Naive thymus-derived CD4-positive, alpha-beta T cell (primary cell): ENCODE measurements around the gene TOPBP1. TPM values are rescaled to one million over a fixed set of nuclear protein-coding genes. Genes with fewer than 3 reads are reported as not detected.

Experiments
- ATAC-seq: fragments of 150-1000 bp; cut with Tn5 transposase; 2 replicates; pipeline ENCODE4 v1.10.0; 2021; ENCODE audit warnings: mild to moderate bottlenecking, moderate library complexity
- CTCF ChIA-PET: fragments of 350-600 bp; sonication (Branson Sonifier 250); formaldehyde crosslinking; loops from one replicate; lab custom pipeline; 2021; ENCODE audit warnings: antibody characterized with exemption; lab: Charles Lee
- POLR2A ChIA-PET: fragments of 350-600 bp; sonication (Branson Sonifier 250); formaldehyde crosslinking; loops from one replicate; lab custom pipeline; 2021; ENCODE audit warnings: antibody characterized with exemption, inconsistent platforms; lab: Charles Lee
- DNase-seq, 9 donors: peaks; one replicate each; pipeline versions ENCODE4 v3.0.0 to v3.0.0-alpha.2; 2020 to 2022; ENCODE audit warnings: mixed read lengths in 1 of 9
- H3K27ac ChIP-seq: one replicate; pipeline ENCODE4 v1.7.0; 2013; ENCODE audit warnings: mild to moderate bottlenecking, low read depth, low read length, moderate library complexity
- H3K27me3 ChIP-seq, 2 donors: one replicate each; pipeline ENCODE4 v1.7.0; 2013; ENCODE audit warnings: low read length in 2 of 2, mild to moderate bottlenecking in 2 of 2, moderate library complexity in 2 of 2; ENCODE audit not compliant: control insufficient read depth in 2 of 2, insufficient read depth in 2 of 2
- H3K36me3 ChIP-seq, 3 experiments: 1 replicate in 2 of 3; 2 replicates in 1 of 3; pipeline ENCODE4 v1.7.0; 2013; ENCODE audit warnings: low read length in 3 of 3, mild to moderate bottlenecking in 3 of 3, moderate library complexity in 1 of 3; ENCODE audit not compliant: insufficient read depth in 3 of 3, control insufficient read depth in 2 of 3
- H3K4me1 ChIP-seq, 2 donors: one replicate each; pipeline ENCODE4 v1.7.0; 2013; ENCODE audit warnings: low read length in 2 of 2, mild to moderate bottlenecking in 2 of 2, moderate library complexity in 1 of 2; ENCODE audit not compliant: control insufficient read depth in 2 of 2, insufficient read depth in 2 of 2
- H3K4me3 ChIP-seq: 2 replicates; pipeline ENCODE4 v1.7.0; 2013; ENCODE audit warnings: mild to moderate bottlenecking, low read length
- H3K9me3 ChIP-seq, 3 experiments: 1 replicate in 2 of 3; 2 replicates in 1 of 3; pipeline ENCODE4 v1.7.0; 2013; ENCODE audit warnings: low read length in 3 of 3; ENCODE audit not compliant: control insufficient read depth in 2 of 3
- H3K27ac Mint-ChIP-seq, 9 donors: one replicate each; pipeline ENCODE4 v1.8.0; 2020 to 2022; ENCODE audit warnings: mixed read lengths in 9 of 9, mild to moderate bottlenecking in 8 of 9, moderate library complexity in 5 of 9, inconsistent platforms in 2 of 9
- H3K27me3 Mint-ChIP-seq, 5 donors: one replicate each; pipeline ENCODE4 v1.8.0; 2021 to 2022; ENCODE audit warnings: mixed read lengths in 5 of 5, mild to moderate bottlenecking in 1 of 5
- H3K36me3 Mint-ChIP-seq, 5 donors: one replicate each; pipeline ENCODE4 v1.8.0; 2020 to 2022; ENCODE audit warnings: mixed read lengths in 5 of 5, mild to moderate bottlenecking in 3 of 5, inconsistent platforms in 1 of 5
- H3K4me1 Mint-ChIP-seq, 7 donors: one replicate each; pipeline ENCODE4 v1.8.0; 2020 to 2022; ENCODE audit warnings: mixed read lengths in 7 of 7, mild to moderate bottlenecking in 3 of 7, inconsistent platforms in 1 of 7
- H3K4me3 Mint-ChIP-seq, 10 donors: one replicate each; pipeline ENCODE4 v1.8.0; 2020 to 2022; ENCODE audit warnings: mild to moderate bottlenecking in 10 of 10, mixed read lengths in 10 of 10, moderate library complexity in 6 of 10, inconsistent platforms in 2 of 10
- H3K9me3 Mint-ChIP-seq, 11 donors: one replicate each; pipeline ENCODE4 v1.8.0; 2020 to 2022; ENCODE audit warnings: mixed read lengths in 11 of 11, mild to moderate bottlenecking in 4 of 11, inconsistent platforms in 1 of 11, moderate library complexity in 1 of 11
- intact Hi-C, 2 donors: fragments of 100-400 bp; cut with micrococcal nuclease; formaldehyde crosslinking; loops; one replicate each; pipeline ENCODE4 v1.15.1; 2023
- polyA plus RNA-seq, 2 donors: library from polyadenylated mRNA; unstranded; fragments of 300-500 nt; fragmentation: Illumina TruSeq; gene quantifications; one replicate each; pipeline ENCODE4 v1.2.3, GENCODE V29; 2021
- total RNA-seq, 6 experiments: library from RNA in 5 of 6; stranded (reverse) in 5 of 6; gene quantifications; 1 replicate in 5 of 6; 2 replicates in 1 of 6; pipeline ENCODE4 v1.2.3 and lab custom pipeline; 2021 to 2026

TOPBP1 gene
- total and polyA plus RNA-seq, 7 experiments from 2014 or later = 5.2 to 73.8 (median 28.7) TPM

GRCh38 chr3:133700351-133700750 is 38.6 kb upstream of the TOPBP1 start:
- POLR2A ChIA-PET = no interaction called here
- Histone ChIP-seq H3K27me3 (no peaks in the 10 kb centered on the region), H3K9me3 (no peaks in the 10 kb centered on the region), H3K4me3 (no peak overlapping the region), H3K27ac (no peak overlapping the region), H3K4me1 (no peaks in the 10 kb centered on the region), H3K36me3 (no peaks in the 10 kb centered on the region)
- Mint-ChIP-seq H3K27ac (no peak overlapping the region), H3K36me3 (peaks cover 0 to 3% (median 0%) of the 10 kb centered on the region in 5 donors), H3K4me1 (no peaks in the 10 kb centered on the region), H3K9me3 (peaks cover 0 to 6% (median 0%) of the 10 kb centered on the region in 11 donors), H3K4me3 (no peak overlapping the region), H3K27me3 (peaks cover 0 to 6% (median 4%) of the 10 kb centered on the region in 5 donors)
- DNase-seq (no peak), ATAC-seq (no peak)
- intact Hi-C loops = no loop called here
- CTCF ChIA-PET = no interaction called here

- no peak for ATAC-seq
- no peak overlapping the region for H3K27ac ChIP-seq
These were observed 38.2 kb upstream of the TOPBP1 start for GRCh38 chr3:133699903-133700302.

GRCh38 chr3:133699467-133699866 is 37.7 kb upstream of the TOPBP1 start:
- H3K9me3 Mint-ChIP-seq = peaks cover 0 to 6% (median 0%) of the 10 kb centered on the region in 11 donors
- DNase-seq = no peak
- ChIA-PET POLR2A (no interaction called here), CTCF (no interaction called here)
- no peaks in the 10 kb centered on the region for H3K4me1 Mint-ChIP-seq
- Histone ChIP-seq H3K27ac (no peak overlapping the region), H3K9me3 (no peaks in the 10 kb centered on the region), H3K4me3 (no peak overlapping the region), H3K36me3 (no peaks in the 10 kb centered on the region), H3K4me1 (no peaks in the 10 kb centered on the region), H3K27me3 (no peaks in the 10 kb centered on the region)
- peaks cover 0 to 6% (median 4%) of the 10 kb centered on the region in 5 donors for H3K27me3 Mint-ChIP-seq
- H3K4me3 Mint-ChIP-seq = no peak overlapping the region
- peaks cover 0 to 3% (median 0%) of the 10 kb centered on the region in 5 donors for H3K36me3 Mint-ChIP-seq
- intact Hi-C loops = no loop called here
- ATAC-seq = no peak
- H3K27ac Mint-ChIP-seq = no peak overlapping the region

More at GRCh38 chr3:133699903-133700302, 38.2 kb upstream of the TOPBP1 start:
- no peaks in the 10 kb centered on the region for H3K27me3 ChIP-seq
- Mint-ChIP-seq H3K9me3 (peaks cover 0 to 6% (median 0%) of the 10 kb centered on the region in 11 donors), H3K36me3 (peaks cover 0 to 3% (median 0%) of the 10 kb centered on the region in 5 donors), H3K4me1 (no peaks in the 10 kb centered on the region), H3K27ac (no peak overlapping the region), H3K27me3 (peaks cover 0 to 6% (median 4%) of the 10 kb centered on the region in 5 donors), H3K4me3 (no peak overlapping the region)
- POLR2A ChIA-PET = no interaction called here
- CTCF ChIA-PET = no interaction called here
- H3K4me1 ChIP-seq = no peaks in the 10 kb centered on the region
- H3K36me3 ChIP-seq = no peaks in the 10 kb centered on the region
- no peak overlapping the region for H3K4me3 ChIP-seq
- intact Hi-C loops = no loop called here
- DNase-seq = no peak
- H3K9me3 ChIP-seq = no peaks in the 10 kb centered on the region

DNA sequence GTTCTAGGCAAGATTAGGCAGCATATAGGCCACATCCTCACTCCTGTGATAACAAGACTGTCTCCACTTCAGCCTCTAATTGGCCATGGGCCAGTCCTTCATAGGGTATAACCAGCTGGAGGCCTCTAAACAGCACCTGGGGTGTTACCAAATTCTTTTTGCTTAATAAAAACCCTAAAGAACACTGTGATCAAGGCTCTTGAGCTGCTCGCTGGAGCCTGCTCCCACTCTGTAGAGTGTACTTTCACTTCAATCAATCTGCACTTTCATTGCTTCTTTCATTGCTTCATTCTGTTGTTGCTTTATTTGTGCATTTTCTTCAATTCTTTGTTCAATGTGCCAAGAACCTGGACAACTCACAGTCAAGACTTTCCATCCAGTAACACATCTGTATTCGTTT is 36.2 kb upstream of the TOPBP1 start:
- Histone ChIP-seq H3K4me1 (no peaks in the 10 kb centered on the region), H3K27ac (no peak overlapping the region), H3K27me3 (no peaks in the 10 kb centered on the region), H3K9me3 (no peaks in the 10 kb centered on the region), H3K36me3 (no peaks in the 10 kb centered on the region), H3K4me3 (no peak overlapping the region)
- Mint-ChIP-seq H3K27me3 (peaks cover 0 to 4% (median 0%) of the 10 kb centered on the region in 5 donors), H3K36me3 (peaks cover 0 to 3% (median 0%) of the 10 kb centered on the region in 5 donors), H3K4me1 (no peaks in the 10 kb centered on the region), H3K27ac (no peak overlapping the region), H3K9me3 (peaks cover 0 to 6% (median 0%) of the 10 kb centered on the region in 11 donors), H3K4me3 (no peak overlapping the region)
- intact Hi-C loops = no loop called here
- DNase-seq (no peak), ATAC-seq (no peak)
- ChIA-PET POLR2A (no interaction called here), CTCF (no interaction called here)

GRCh38 chr3:133695560-133696171 is 33.9 kb upstream of the TOPBP1 start:
- no peaks in the 10 kb centered on the region for H3K4me1 Mint-ChIP-seq
- Histone ChIP-seq H3K9me3 (no peaks in the 10 kb centered on the region), H3K4me1 (no peaks in the 10 kb centered on the region), H3K27ac (no peak overlapping the region), H3K27me3 (no peaks in the 10 kb centered on the region), H3K36me3 (no peaks in the 10 kb centered on the region), H3K4me3 (no peak overlapping the region)
- H3K4me3 Mint-ChIP-seq = no peak overlapping the region
- POLR2A ChIA-PET = no interaction called here
- DNase-seq (no peak), ATAC-seq (no peak)
- no peak overlapping the region for H3K27ac Mint-ChIP-seq
- CTCF ChIA-PET = no interaction called here
- H3K9me3 Mint-ChIP-seq = peaks cover 0 to 6% (median 0%) of the 10 kb centered on the region in 11 donors
- peaks cover 0 to 1% (median 0%) of the 10 kb centered on the region in 5 donors for H3K36me3 Mint-ChIP-seq
- intact Hi-C loops = no loop called here
- peaks cover 0 to 1% (median 0%) of the 10 kb centered on the region in 5 donors for H3K27me3 Mint-ChIP-seq

DNA sequence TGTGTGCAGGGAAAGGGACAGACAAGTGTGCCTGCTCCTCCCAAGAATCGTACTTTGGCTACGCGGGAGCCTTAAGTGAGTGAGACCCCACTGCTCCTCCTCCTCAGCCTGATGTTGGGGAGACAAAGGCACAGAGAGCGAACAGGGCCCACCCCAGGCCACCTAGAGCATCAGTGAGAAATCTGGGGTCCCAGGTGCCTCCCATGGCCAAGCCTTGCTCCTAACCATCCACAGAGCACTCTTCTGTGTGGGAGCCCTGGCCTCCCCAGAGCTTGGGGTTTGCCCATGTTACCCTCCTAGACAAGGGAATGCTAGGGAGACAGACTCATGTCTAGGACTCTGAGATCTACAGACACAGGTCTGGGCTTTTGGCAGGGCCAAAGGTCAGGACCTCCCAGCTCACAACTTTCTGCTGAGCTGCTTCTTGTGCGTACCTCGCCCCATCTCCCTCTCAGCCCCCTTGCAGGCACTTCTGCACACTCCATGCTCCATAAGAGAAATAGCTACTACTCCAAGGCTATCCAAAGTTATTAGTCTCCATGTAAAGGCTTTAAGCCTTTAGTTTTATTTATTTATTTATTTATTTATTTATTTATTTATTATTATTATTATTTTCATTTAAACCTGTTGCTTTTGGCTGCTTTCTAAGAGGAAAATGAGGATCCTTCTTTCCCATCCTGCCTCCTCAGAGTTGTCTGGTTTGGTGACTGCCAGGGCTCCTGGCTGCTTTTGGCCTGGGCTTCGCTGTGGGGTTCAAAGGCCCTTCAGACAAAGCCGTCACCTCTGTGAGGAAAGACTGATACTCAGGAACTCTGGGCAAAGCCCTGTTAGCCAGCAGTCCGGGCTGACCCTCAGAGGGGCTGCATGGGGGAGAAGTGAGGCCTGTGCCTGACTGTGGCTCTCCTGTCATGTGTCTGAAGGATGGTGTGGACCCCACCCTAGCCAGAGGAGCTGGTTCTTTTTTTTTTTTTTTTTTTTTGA is 32.8 kb upstream of the TOPBP1 start:
- H3K4me1 Mint-ChIP-seq = no peaks in the 10 kb centered on the region

More for the DNA sequence above, 32.8 kb upstream of the TOPBP1 start:
- Mint-ChIP-seq H3K27me3 (no peaks in the 10 kb centered on the region), H3K4me3 (no peak overlapping the region), H3K27ac (no peak overlapping the region), H3K36me3 (no peaks in the 10 kb centered on the region), H3K9me3 (peaks cover 0 to 6% (median 0%) of the 10 kb centered on the region in 11 donors)
- Histone ChIP-seq H3K4me1 (no peaks in the 10 kb centered on the region), H3K9me3 (no peaks in the 10 kb centered on the region), H3K27me3 (no peaks in the 10 kb centered on the region), H3K27ac (no peak overlapping the region), H3K36me3 (no peaks in the 10 kb centered on the region), H3K4me3 (no peak overlapping the region)
- intact Hi-C loops = no loop called here
- ATAC-seq (no peak), DNase-seq (no peak)
- ChIA-PET CTCF (no interaction called here), POLR2A (no interaction called here)
